HCEC 1CT (cell line): ENCODE measurements around the gene RFTN1.
"Not testable (repeated sequence)": the region's sequence is repeated elsewhere in the genome, so short reads cannot be mapped to it uniquely, and the experiment has no call there.

Experiments
- DNase-seq: peaks from one replicate; pipeline ENCODE4 v3.0.0-alpha.2; 2017

Gene RFTN1

GRCh38 chr3:16506451-16506850, 7.0 kb downstream of the RFTN1 start:
- no peak for DNase-seq

- DNase-seq = no peak
Observed at GRCh38 chr3:16504692-16505091, 8.8 kb downstream of the RFTN1 start.

GRCh38 chr3:16504242-16504641, 9.3 kb downstream of the RFTN1 start:
- DNase-seq = no peak

GRCh38 chr3:16503191-16503776, 10.2 kb downstream of the RFTN1 start:
- DNase-seq = no peak

- DNase-seq = no peak
Observed at GRCh38 chr3:16502347-16502908, 11.1 kb downstream of the RFTN1 start.

- DNase-seq = no peak
Observed at GRCh38 chr3:16501376-16501775, 12.1 kb downstream of the RFTN1 start.

GRCh38 chr3:16500911-16501310, 12.6 kb downstream of the RFTN1 start:
- no peak for DNase-seq

- no peak for DNase-seq
Observed at GRCh38 chr3:16500093-16500492, 13.4 kb downstream of the RFTN1 start.

- no peak for DNase-seq
Observed at GRCh38 chr3:16499351-16499750, 14.1 kb downstream of the RFTN1 start.

GRCh38 chr3:16498130-16498890, 15.2 kb downstream of the RFTN1 start:
- DNase-seq = no peak

- DNase-seq = no peak
Observed at GRCh38 chr3:16496408-16497222, 16.9 kb downstream of the RFTN1 start.

- DNase-seq = no peak
Observed at GRCh38 chr3:16496008-16496407, 17.5 kb downstream of the RFTN1 start.

GRCh38 chr3:16494814-16495431, 18.6 kb downstream of the RFTN1 start:
- no peak for DNase-seq

GRCh38 chr3:16494094-16494493, 19.4 kb downstream of the RFTN1 start:
- DNase-seq = no peak

- no peak for DNase-seq
Observed at GRCh38 chr3:16490062-16490619, 23.4 kb downstream of the RFTN1 start.

- not testable (repeated sequence) for DNase-seq
Observed at GRCh38 chr3:16489326-16490061, 24.0 kb downstream of the RFTN1 start.

- no peak for DNase-seq
Observed at GRCh38 chr3:16488637-16489036, 24.9 kb downstream of the RFTN1 start.

GRCh38 chr3:16487511-16488175, 25.9 kb downstream of the RFTN1 start:
- no peak for DNase-seq

GRCh38 chr3:16486951-16487480, 26.5 kb downstream of the RFTN1 start:
- no peak for DNase-seq

GRCh38 chr3:16486201-16486600, 27.3 kb downstream of the RFTN1 start:
- no peak for DNase-seq

GRCh38 chr3:16485395-16485992, 28.0 kb downstream of the RFTN1 start:
- DNase-seq = no peak
